Uterus (tissue), 4 donors: Measurements from ENCODE around the gene PIK3CD. TPM values are rescaled to one million over a fixed set of nuclear protein-coding genes. Genes with fewer than 3 reads are reported as not detected.

Source experiments
- DNase-seq, 2 donors: peaks; one replicate each; pipeline ENCODE4 v3.0.0-alpha.2; 2019 to 2020
- H3K27ac ChIP-seq, 2 donors: fragments of 200-600 bp; sonication (generic); 1 replicate in 1 of 2; 2 replicates in 1 of 2; pipeline ENCODE4 v1.5.1; 2016 to 2018
- H3K27me3 ChIP-seq, 2 donors: fragments of 200-600 bp; sonication (generic); one replicate each; pipeline ENCODE4 v1.5.1; 2018 to 2019; ENCODE audit warnings: control low read depth in 1 of 2
- H3K36me3 ChIP-seq, 2 donors: fragments of 200-600 bp; sonication (generic); one replicate each; pipeline ENCODE4 v1.5.1; 2019; ENCODE audit warnings: control low read depth in 1 of 2
- H3K4me1 ChIP-seq, 2 donors: fragments of 200-600 bp; sonication (generic); one replicate each; pipeline ENCODE4 v1.5.1; 2018 to 2019; ENCODE audit warnings: control low read depth in 1 of 2
- H3K4me3 ChIP-seq, 2 donors: fragments of 200-600 bp; sonication (generic); 1 replicate in 1 of 2; 2 replicates in 1 of 2; pipeline ENCODE4 v1.5.1; 2018 to 2019; ENCODE audit warnings: mild to moderate bottlenecking in 1 of 2
- H3K9me3 ChIP-seq, 2 donors: fragments of 200-600 bp; sonication (generic); one replicate each; pipeline ENCODE4 v1.5.1; 2019; ENCODE audit warnings: control low read depth in 1 of 2
- POLR2A ChIP-seq, 2 donors: fragments of 450-650 bp; IDR thresholded peaks; one replicate each; pipeline ENCODE4 v1.6.1; 2016; ENCODE audit warnings: antibody characterized with exemption in 2 of 2, mild to moderate bottlenecking in 1 of 2, moderate library complexity in 1 of 2
- intact Hi-C: fragments of 100-400 bp; cut with DNase I; formaldehyde crosslinking; loops from one replicate; pipeline ENCODE4 v1.15.1; 2023; ENCODE audit warnings: low total_unique reads
- total RNA-seq, 4 donors: library from RNA; depleted of rRNA in 3 of 4; stranded (reverse); fragments of >200 nt in 3 of 4; gene quantifications; one replicate each; pipeline versions ENCODE4 v1.1.0 to v1.2.4, GENCODE V29; 2014 to 2023
- TF ChIP-seq, protein P1 (sequence below), 4 experiments: fragments of 200-600 bp in 2 of 4; fragments of 450-650 bp in 2 of 4; sonication (generic) in 2 of 4; IDR thresholded peaks; one replicate each; pipeline ENCODE4 v1.5.1; 2016 to 2019; ENCODE audit warnings: antibody characterized with exemption in 4 of 4, mild to moderate bottlenecking in 2 of 4, moderate library complexity in 1 of 4
- donor health status: DM: yes; HTN: yes; CAD: no.

Gene PIK3CD
- total RNA-seq, 4 donors from 2014 or later, result 4.6 to 9.7 (median 7.4) TPM

DNA sequence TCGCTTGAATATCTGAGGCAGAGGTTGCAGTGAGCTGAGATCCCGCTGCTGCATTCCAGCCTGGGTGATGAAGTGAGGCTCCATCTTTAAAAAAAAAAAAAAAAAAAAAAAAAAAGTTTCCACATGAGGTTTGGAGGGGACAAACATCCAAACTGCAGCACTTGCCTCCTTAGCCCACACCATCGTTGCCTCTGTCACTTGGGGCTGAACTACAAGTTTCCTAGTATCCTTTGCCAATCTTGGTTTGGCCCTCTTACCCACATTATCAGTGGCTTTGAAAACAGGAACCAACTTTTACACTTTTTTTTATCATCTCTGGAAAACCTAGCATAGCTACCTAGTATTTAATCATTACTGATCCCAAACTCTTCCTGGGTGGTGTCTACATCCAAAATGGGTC is 113.0 kb downstream of the PIK3CD start:
- H3K27ac ChIP-seq, result no peak overlapping the region
- H3K4me1 ChIP-seq, result no peaks in the 10 kb centered on the region
- no peak for TF ChIP-seq POLR2A (IDR thresholded peaks at IDR 0.05)
- TF ChIP-seq, protein P1, sequence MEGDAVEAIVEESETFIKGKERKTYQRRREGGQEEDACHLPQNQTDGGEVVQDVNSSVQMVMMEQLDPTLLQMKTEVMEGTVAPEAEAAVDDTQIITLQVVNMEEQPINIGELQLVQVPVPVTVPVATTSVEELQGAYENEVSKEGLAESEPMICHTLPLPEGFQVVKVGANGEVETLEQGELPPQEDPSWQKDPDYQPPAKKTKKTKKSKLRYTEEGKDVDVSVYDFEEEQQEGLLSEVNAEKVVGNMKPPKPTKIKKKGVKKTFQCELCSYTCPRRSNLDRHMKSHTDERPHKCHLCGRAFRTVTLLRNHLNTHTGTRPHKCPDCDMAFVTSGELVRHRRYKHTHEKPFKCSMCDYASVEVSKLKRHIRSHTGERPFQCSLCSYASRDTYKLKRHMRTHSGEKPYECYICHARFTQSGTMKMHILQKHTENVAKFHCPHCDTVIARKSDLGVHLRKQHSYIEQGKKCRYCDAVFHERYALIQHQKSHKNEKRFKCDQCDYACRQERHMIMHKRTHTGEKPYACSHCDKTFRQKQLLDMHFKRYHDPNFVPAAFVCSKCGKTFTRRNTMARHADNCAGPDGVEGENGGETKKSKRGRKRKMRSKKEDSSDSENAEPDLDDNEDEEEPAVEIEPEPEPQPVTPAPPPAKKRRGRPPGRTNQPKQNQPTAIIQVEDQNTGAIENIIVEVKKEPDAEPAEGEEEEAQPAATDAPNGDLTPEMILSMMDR (IDR thresholded peaks at IDR 0.05), result no peak
- H3K9me3 ChIP-seq, result no peaks in the 10 kb centered on the region
- no peak overlapping the region for H3K4me3 ChIP-seq
- no peaks in the 10 kb centered on the region for H3K27me3 ChIP-seq
- intact Hi-C loops, result no loop called here
- no peaks in the 10 kb centered on the region for H3K36me3 ChIP-seq
- no peak for DNase-seq

DNA sequence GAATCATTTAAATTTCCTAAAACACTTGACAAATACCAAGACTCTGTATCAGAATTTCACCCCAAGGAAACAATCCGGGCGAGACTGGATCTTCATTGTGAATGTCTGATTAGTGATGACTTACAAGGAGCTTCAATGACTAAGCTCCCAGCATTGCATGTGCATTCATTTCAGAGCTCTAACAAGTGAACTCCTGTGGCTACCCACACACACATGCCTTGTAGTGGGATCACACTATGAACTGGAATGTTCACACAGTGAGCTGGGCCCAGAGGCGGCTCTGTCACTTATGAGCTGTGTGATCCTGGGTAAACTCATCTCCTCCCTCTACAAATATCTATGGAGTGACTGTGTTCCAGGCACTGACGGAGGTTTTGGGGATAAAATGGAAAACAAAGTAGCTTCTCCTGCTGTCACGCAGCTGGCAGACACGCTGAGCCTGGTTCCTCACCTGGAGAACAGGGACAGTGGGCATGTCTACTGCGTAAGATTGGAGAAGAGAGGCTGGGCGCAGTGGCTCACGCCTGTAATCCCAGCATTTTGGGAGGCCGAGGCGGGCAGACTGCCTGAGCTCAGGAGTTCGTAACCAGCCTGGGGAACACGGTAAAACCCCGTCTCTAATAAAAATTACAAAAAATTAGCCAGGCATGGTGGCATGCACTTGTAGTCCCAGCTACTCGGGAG is 115.4 kb downstream of the PIK3CD start:
- H3K4me3 ChIP-seq, result no peak overlapping the region
- H3K9me3 ChIP-seq, result no peaks in the 10 kb centered on the region
- TF ChIP-seq POLR2A (IDR thresholded peaks at IDR 0.05), result no peak
- TF ChIP-seq, protein P1 (IDR thresholded peaks at IDR 0.05), result no peak
- H3K36me3 ChIP-seq, result no peaks in the 10 kb centered on the region
- H3K27me3 ChIP-seq, result no peaks in the 10 kb centered on the region
- intact Hi-C loops, result no loop called here
- H3K4me1 ChIP-seq, result no peaks in the 10 kb centered on the region
- H3K27ac ChIP-seq, result no peak overlapping the region
- DNase-seq, result no peak

DNA sequence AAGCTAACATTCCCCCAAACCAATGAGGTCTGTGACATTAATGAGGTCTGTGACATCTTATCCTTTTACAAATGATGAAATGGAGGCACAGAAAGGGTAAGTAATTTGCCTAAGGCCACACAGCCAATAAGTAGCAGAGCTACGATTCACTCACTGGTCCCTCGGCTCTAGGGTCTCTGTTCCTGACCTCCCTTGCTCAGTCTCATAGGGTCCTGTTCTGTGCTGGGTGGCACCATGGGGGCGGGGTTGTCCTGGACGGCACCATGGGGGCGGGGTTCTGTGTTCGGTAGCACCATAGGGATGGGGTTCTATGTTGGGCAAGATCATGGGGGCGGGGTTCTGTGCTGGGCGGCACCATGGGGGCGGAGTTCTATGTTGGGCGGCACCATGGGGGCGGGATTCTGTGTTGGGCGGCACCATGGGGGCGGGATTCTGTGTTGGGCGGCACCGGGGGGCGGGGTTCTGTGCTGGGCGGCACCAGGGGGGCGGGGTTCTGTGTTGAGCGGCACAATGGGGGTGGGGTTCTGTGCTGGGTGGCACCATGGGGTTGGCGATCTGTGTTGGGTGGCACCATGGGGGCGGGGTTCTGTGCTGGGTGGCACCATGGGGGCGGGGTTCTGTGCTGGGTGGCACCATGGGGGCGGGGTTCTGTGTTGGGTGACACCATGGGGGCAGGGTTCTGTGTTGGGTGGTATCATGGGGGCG is 116.6 kb downstream of the PIK3CD start:
- DNase-seq, result no peak
- Histone ChIP-seq H3K4me3 (no peak overlapping the region), H3K27me3 (no peaks in the 10 kb centered on the region), H3K4me1 (no peaks in the 10 kb centered on the region), H3K27ac (no peak overlapping the region), H3K36me3 (no peaks in the 10 kb centered on the region), H3K9me3 (no peaks in the 10 kb centered on the region)
- intact Hi-C loops, result no loop called here
- no peak for TF ChIP-seq POLR2A (IDR thresholded peaks at IDR 0.05)
- TF ChIP-seq, protein P1 (IDR thresholded peaks at IDR 0.05), result no peak

DNA sequence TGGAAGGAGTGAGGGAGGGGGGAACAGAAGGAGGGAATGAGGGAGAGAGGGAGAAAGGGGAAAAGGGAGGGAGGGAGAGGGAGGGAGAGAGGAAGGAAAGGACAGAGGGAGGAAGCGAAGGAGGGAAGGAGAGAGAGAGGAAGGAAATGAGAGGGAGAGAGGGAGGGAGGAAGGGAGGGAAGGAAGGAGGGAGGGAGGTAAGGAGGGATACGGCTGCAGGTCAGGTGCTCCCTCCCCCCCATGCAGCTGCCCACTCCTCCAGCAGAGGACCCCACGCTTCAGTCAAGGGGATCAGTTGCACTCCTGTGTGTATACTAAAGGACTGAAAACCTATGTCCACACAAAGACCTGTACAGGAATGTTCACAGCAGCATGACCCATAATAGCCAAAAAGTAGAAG is 117.5 kb downstream of the PIK3CD start:
- H3K4me3 ChIP-seq, result no peak overlapping the region
- TF ChIP-seq, protein P1 (IDR thresholded peaks at IDR 0.05), result no peak
- TF ChIP-seq POLR2A (IDR thresholded peaks at IDR 0.05), result no peak
- intact Hi-C loops, result no loop called here
- DNase-seq, result no peak
- no peaks in the 10 kb centered on the region for H3K9me3 ChIP-seq
- H3K27ac ChIP-seq, result no peak overlapping the region
- no peaks in the 10 kb centered on the region for H3K36me3 ChIP-seq
- H3K4me1 ChIP-seq, result no peaks in the 10 kb centered on the region
- H3K27me3 ChIP-seq, result no peaks in the 10 kb centered on the region

DNA sequence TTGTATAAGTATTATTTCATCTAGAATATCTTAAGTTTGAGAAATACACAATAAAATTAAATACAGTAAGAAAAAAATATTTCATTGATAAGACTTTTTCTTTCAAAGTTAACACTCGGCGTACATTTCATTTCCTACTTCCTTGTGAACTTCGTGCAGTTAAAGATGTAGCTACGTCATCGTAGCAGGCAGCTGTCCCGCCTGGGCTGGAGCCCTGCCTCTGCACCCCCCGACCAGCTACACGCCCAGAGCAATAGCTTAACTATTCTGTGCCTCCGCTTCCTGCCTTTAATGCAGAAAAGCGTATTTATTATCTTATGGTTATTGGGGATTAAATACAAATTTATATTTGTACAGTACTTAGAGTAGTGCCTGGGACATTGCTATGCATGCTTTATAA is 118.8 kb downstream of the PIK3CD start:
- Histone ChIP-seq H3K27me3 (no peaks in the 10 kb centered on the region), H3K36me3 (no peaks in the 10 kb centered on the region), H3K4me1 (no peaks in the 10 kb centered on the region), H3K4me3 (no peak overlapping the region), H3K27ac (no peak overlapping the region), H3K9me3 (no peaks in the 10 kb centered on the region)
- intact Hi-C loops, result loop anchor here (5.0 kb wide), 1 partner anchor 48 kb away; no protein-coding TSS in a partner anchor
- no peak for DNase-seq
- TF ChIP-seq POLR2A (IDR thresholded peaks at IDR 0.05), result no peak
- TF ChIP-seq, protein P1 (IDR thresholded peaks at IDR 0.05), result no peak
